Heart left ventricle (tissue), 16 donors: ENCODE results near the gene AFTPH. TPM values are rescaled to one million over a fixed set of nuclear protein-coding genes. Genes with fewer than 3 reads are reported as not detected.

Experiments used
- ATAC-seq, 4 donors: fragments of 200-7000 bp; cut with Tn5 transposase; one replicate each; pipeline ENCODE4 v1.9.1; 2020 to 2022; ENCODE audit warnings: moderate library complexity in 4 of 4, mild to moderate bottlenecking in 3 of 4, moderate number of reproducible peaks in 1 of 4
- DNase-seq, 5 donors: peaks; one replicate each; pipeline ENCODE4 v3.0.0-alpha.2; 2020
- H3K27ac ChIP-seq, 12 donors: fragments of 200-600 bp; sonication (generic) in 4 of 12; one replicate each; pipeline versions ENCODE4 v1.5.0 to v1.8.0; 2016 to 2022; ENCODE audit warnings: mild to moderate bottlenecking in 2 of 12
- H3K27me3 ChIP-seq, 9 donors: fragments of 200-600 bp; sonication (generic) in 2 of 9; one replicate each; pipeline versions ENCODE4 v1.5.1 to v1.8.0; 2016 to 2022; ENCODE audit warnings: mild to moderate bottlenecking in 3 of 9
- H3K36me3 ChIP-seq, 9 donors: fragments of 200-600 bp; sonication (generic) in 2 of 9; one replicate each; pipeline versions ENCODE4 v1.5.0 to v1.8.0; 2018 to 2022; ENCODE audit warnings: mild to moderate bottlenecking in 2 of 9
- H3K4me1 ChIP-seq, 12 donors: fragments of 200-600 bp; sonication (generic) in 4 of 12; one replicate each; pipeline versions ENCODE4 v1.5.0 to v1.8.0; 2016 to 2022; ENCODE audit warnings: mild to moderate bottlenecking in 3 of 12
- H3K4me3 ChIP-seq, 12 donors: fragments of 200-600 bp; sonication (generic) in 4 of 12; one replicate each; pipeline versions ENCODE4 v1.5.0 to v1.8.0; 2017 to 2022; ENCODE audit warnings: mild to moderate bottlenecking in 9 of 12, moderate library complexity in 4 of 12
- H3K9me3 ChIP-seq, 12 donors: fragments of 200-600 bp; sonication (generic) in 4 of 12; one replicate each; pipeline versions ENCODE4 v1.5.0 to v1.8.0; 2016 to 2022; ENCODE audit warnings: mild to moderate bottlenecking in 1 of 12
- CTCF ChIP-seq, 12 donors: fragments of 200-600 bp; sonication (generic) in 4 of 12; IDR thresholded peaks; one replicate each; pipeline versions ENCODE4 v1.5.0 to v1.8.0; 2018 to 2022; ENCODE audit warnings: antibody characterized with exemption in 12 of 12, mild to moderate bottlenecking in 5 of 12
- POLR2A ChIP-seq, 2 donors: fragments of 450-650 bp; IDR thresholded peaks; one replicate each; pipeline ENCODE4 v1.6.1; 2017; ENCODE audit warnings: antibody characterized with exemption in 2 of 2, mild to moderate bottlenecking in 2 of 2, moderate library complexity in 2 of 2
- WGBS, 4 donors: extraction: QIAGEN DNeasy Blood & Tissue Kit in 2 of 4; methylation state at CpG; one replicate each; pipeline versions ENCODE4 v1.1.5 to v1.1.7; 2013 to 2018; 5-methylcytosine and 5-hydroxymethylcytosine counted together
- intact Hi-C, 10 donors: fragments of 100-400 bp; cut with DNase I; formaldehyde crosslinking; loops; one replicate each; pipeline versions ENCODE4 v1.11.1 to v1.14.2; 2022
- polyA plus RNA-seq, 2 donors: library from polyadenylated mRNA; stranded (reverse); fragments of 200-250 nt; gene quantifications; one replicate each; pipeline ENCODE4 v1.2.3, GENCODE V29; 2013
- total RNA-seq, 9 donors: library from RNA; depleted of rRNA in 2 of 9; stranded (reverse); fragments of >200 nt in 2 of 9; fragmentation: NEBNext Ultra II Directional in 3 of 9; extraction: Animal tissue kit (Norgen Biotek cat#: 25700) in 3 of 9; gene quantifications; one replicate each; pipeline versions ENCODE4 v1.1.0 to v1.2.4, GENCODE V29; 2016 to 2023
- donor health status: ischemic (EF 13 %, LVEDD 7.1; RV severe dilation, severe dysfunction).
- donor health status: healthy with polysubstance abuse.
- donor health status: DM: no; HTN: yes; CAD: no.
- donor health status: DM: no; HTN: no; CAD: no.
- donor health status: ischemic (EF 25% LVEDD 6.9; RV normal size, moderate dysfunction).
- donor health status: ischemic (EF 25% LVEDD 5.7; RV mildly dilated, moderate dysfunction).
- donor health status: healthy.
- donor health status: DM: yes; HTN: yes; CAD: no.
- donor health status: ischemic (EF 35%, LVEDD 5.7; RV mildly dilated, moderate dysfunction).
- donor health status: nonischemic (EF 11% LVEDD 7.7; RV severe dilation, severe dysfunction).
- donor health status: DM: yes; HTN: yes; CAD: no.
- donor health status: PGD.
- donor health status: ischemic (EF 29% LVEDD 5.4; RV normal size, mild dysfunction).
- donor health status: nonischemic (EF 23%, LVEDD 6.1; RV moderate dilation, normal function).

The AFTPH gene
- total and polyA plus RNA-seq, 11 donors: 9.2 to 15.2 (median 10.7) TPM

- H3K36me3 ChIP-seq: no peaks in the 10 kb centered on the region
- no peaks in the 10 kb centered on the region for H3K9me3 ChIP-seq
- H3K4me1 ChIP-seq: no peaks in the 10 kb centered on the region
- TF ChIP-seq POLR2A (IDR thresholded peaks at IDR 0.05) (no peak), CTCF (IDR thresholded peaks at IDR 0.05) (no peak)
- no peak overlapping the region for H3K27ac ChIP-seq
- ATAC-seq: no peak
- DNase-seq: no peak
- no peaks in the 10 kb centered on the region for H3K27me3 ChIP-seq
- intact Hi-C loops: no loop called here
- H3K4me3 ChIP-seq: no peak overlapping the region
- WGBS, 4 donors: 81 to 86% (median 85%) methylated on average over 16 of the region's 16 CpGs
Measured at GRCh38 chr2:64504774-64505720, 19.1 kb upstream of the AFTPH start.

GRCh38 chr2:64506686-64507085, 17.4 kb upstream of the AFTPH start:
- ATAC-seq: no peak
- Histone ChIP-seq H3K4me3 (no peak overlapping the region), H3K27me3 (no peaks in the 10 kb centered on the region), H3K27ac (no peak overlapping the region), H3K36me3 (no peaks in the 10 kb centered on the region), H3K4me1 (no peaks in the 10 kb centered on the region), H3K9me3 (no peaks in the 10 kb centered on the region)
- DNase-seq: no peak
- 80 to 88% (median 85%) methylated on average over 2 of the region's 2 CpGs for WGBS, 4 donors
- TF ChIP-seq POLR2A (IDR thresholded peaks at IDR 0.05): no peak
- TF ChIP-seq CTCF (IDR thresholded peaks at IDR 0.05): no peak
- intact Hi-C loops: no loop called here

DNA sequence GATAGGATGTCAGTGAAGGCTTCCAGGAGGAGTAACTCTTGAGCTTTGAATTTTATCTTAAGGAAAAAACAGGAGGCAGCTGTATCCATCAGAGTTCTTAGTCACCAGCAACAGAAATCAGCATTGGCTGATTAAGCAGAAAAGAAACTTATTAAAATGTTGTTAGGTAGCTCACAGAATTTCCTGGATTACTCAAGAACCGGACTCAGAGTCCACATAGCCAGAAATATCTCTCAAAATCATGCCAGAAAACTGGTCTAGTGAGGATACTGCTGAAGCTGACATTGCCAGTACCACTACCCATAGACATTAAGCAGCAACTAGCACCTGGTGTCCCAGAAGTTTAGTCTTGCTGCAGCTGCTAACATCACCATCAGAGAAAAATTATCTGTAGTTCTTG, 10.1 kb upstream of the AFTPH start:
- intact Hi-C loops: no loop called here

More for the DNA sequence above, 10.1 kb upstream of the AFTPH start:
- TF ChIP-seq POLR2A (IDR thresholded peaks at IDR 0.05) (no peak), CTCF (IDR thresholded peaks at IDR 0.05) (no peak)
- Histone ChIP-seq H3K36me3 (no peaks in the 10 kb centered on the region), H3K27me3 (no peaks in the 10 kb centered on the region), H3K27ac (no peak overlapping the region), H3K9me3 (no peaks in the 10 kb centered on the region), H3K4me3 (no peak overlapping the region), H3K4me1 (no peaks in the 10 kb centered on the region)
- 30 to 48% (median 43%) methylated on average over 1 of the region's 1 CpG for WGBS, 4 donors
- ATAC-seq (no peak), DNase-seq (no peak)
